Measurements from ENCODE around the gene KRT75. TPM values are rescaled to one million over a fixed set of nuclear protein-coding genes. Genes with fewer than 3 reads are reported as not detected.
A peak's percentile ranks its signal among the peaks of the same experiment; 100 is the strongest.

Gene KRT75
- total RNA-seq = not detected

GRCh38 chr12:52434081-52434733 is at the start of gene KRT75:
KRT75 (minus strand) TSS chr12:52434371; CDS start chr12:52434304, 67 bp downstream.
- Histone ChIP-seq H3K4me3 (no peak within 1 kb of the TSS), H3K4me1 (no peaks in the 10 kb centered on the region), H3K9me3 (no peaks in the 10 kb centered on the region), H3K36me3 (no peaks in the 10 kb centered on the region), H3K27ac (peak within 1 kb of the TSS; percentile 80 to 86), H3K27me3 (no peaks in the 10 kb centered on the region)
- DNase-seq (ENCODE audit: low spot score in 2 of 2) = no peak
- TF ChIP-seq CTCF (IDR thresholded peaks at IDR 0.05) (no peak), POLR2A (IDR thresholded peaks at IDR 0.05) (no peak), POLR2AphosphoS5 (IDR thresholded peaks at IDR 0.05) (no peak)
- intact Hi-C loops (cut with DNase I; ENCODE audit: low total_unique reads) = no loop called here

- no peak for DNase-seq (ENCODE audit: low spot score in 2 of 2)
- Histone ChIP-seq H3K4me3 (no peak overlapping the region), H3K27ac (no peak overlapping the region), H3K27me3 (no peaks in the 10 kb centered on the region), H3K4me1 (no peaks in the 10 kb centered on the region), H3K9me3 (no peaks in the 10 kb centered on the region), H3K36me3 (no peaks in the 10 kb centered on the region)
- TF ChIP-seq POLR2AphosphoS5 (IDR thresholded peaks at IDR 0.05) (no peak), CTCF (IDR thresholded peaks at IDR 0.05) (no peak), POLR2A (IDR thresholded peaks at IDR 0.05) (no peak)
- intact Hi-C loops (cut with DNase I; ENCODE audit: low total_unique reads) = no loop called here
Measured at GRCh38 chr12:52480073-52480472, 45.9 kb upstream of the KRT75 start.

GRCh38 chr12:52477651-52478050 is 43.5 kb upstream of the KRT75 start:
- no peak overlapping the region for H3K27ac ChIP-seq
- intact Hi-C loops (cut with DNase I; ENCODE audit: low total_unique reads) = no loop called here
- no peak for DNase-seq (ENCODE audit: low spot score in 2 of 2)
- H3K4me1 ChIP-seq = no peaks in the 10 kb centered on the region
- no peaks in the 10 kb centered on the region for H3K36me3 ChIP-seq
- H3K4me3 ChIP-seq = no peak overlapping the region
- H3K9me3 ChIP-seq = no peaks in the 10 kb centered on the region
- no peaks in the 10 kb centered on the region for H3K27me3 ChIP-seq
- no peak for TF ChIP-seq POLR2AphosphoS5 (IDR thresholded peaks at IDR 0.05)
- TF ChIP-seq CTCF (IDR thresholded peaks at IDR 0.05) = no peak
- no peak for TF ChIP-seq POLR2A (IDR thresholded peaks at IDR 0.05)

GRCh38 chr12:52474212-52474611 is 40.0 kb upstream of the KRT75 start:
- Histone ChIP-seq H3K9me3 (no peaks in the 10 kb centered on the region), H3K4me3 (no peak overlapping the region), H3K36me3 (no peaks in the 10 kb centered on the region), H3K27ac (no peak overlapping the region), H3K27me3 (no peaks in the 10 kb centered on the region), H3K4me1 (no peaks in the 10 kb centered on the region)
- no peak for TF ChIP-seq CTCF (IDR thresholded peaks at IDR 0.05)
- no peak for TF ChIP-seq POLR2A (IDR thresholded peaks at IDR 0.05)
- no peak for TF ChIP-seq POLR2AphosphoS5 (IDR thresholded peaks at IDR 0.05)
- no peak for DNase-seq (ENCODE audit: low spot score in 2 of 2)
- intact Hi-C loops (cut with DNase I; ENCODE audit: low total_unique reads) = no loop called here

- intact Hi-C loops (cut with DNase I; ENCODE audit: low total_unique reads) = no loop called here
- no peak for TF ChIP-seq POLR2AphosphoS5 (IDR thresholded peaks at IDR 0.05)
- TF ChIP-seq CTCF (IDR thresholded peaks at IDR 0.05) = no peak
- TF ChIP-seq POLR2A (IDR thresholded peaks at IDR 0.05) = no peak
- Histone ChIP-seq H3K36me3 (no peaks in the 10 kb centered on the region), H3K27ac (no peak within 1 kb of the TSS), H3K4me3 (no peak within 1 kb of the TSS), H3K27me3 (no peaks in the 10 kb centered on the region), H3K9me3 (no peaks in the 10 kb centered on the region), H3K4me1 (no peaks in the 10 kb centered on the region)
- DNase-seq (ENCODE audit: low spot score in 2 of 2) = no peak
Measured at GRCh38 chr12:52473768-52474167, 39.6 kb upstream of the KRT75 start, which contains the start of gene KRT6C. KRT6C (minus strand) TSS chr12:52473805; CDS start chr12:52473737, 68 bp downstream.
